HG03521 (cell line): ENCODE measurements around the gene OR5B21.

Experiments
- ATAC-seq: cut with Tn5 transposase; IDR thresholded peaks from one replicate; pipeline ENCODE4 v1.9.1; 2021; ENCODE audit warnings: mild to moderate bottlenecking, moderate library complexity; ENCODE audit not compliant: unreplicated experiment

OR5B21 gene

GRCh38 chr11:58494101-58494500, 13.8 kb downstream of the OR5B21 start:
- no peak for ATAC-seq

GRCh38 chr11:58493676-58494075, 14.2 kb downstream of the OR5B21 start:
- ATAC-seq: no peak

DNA sequence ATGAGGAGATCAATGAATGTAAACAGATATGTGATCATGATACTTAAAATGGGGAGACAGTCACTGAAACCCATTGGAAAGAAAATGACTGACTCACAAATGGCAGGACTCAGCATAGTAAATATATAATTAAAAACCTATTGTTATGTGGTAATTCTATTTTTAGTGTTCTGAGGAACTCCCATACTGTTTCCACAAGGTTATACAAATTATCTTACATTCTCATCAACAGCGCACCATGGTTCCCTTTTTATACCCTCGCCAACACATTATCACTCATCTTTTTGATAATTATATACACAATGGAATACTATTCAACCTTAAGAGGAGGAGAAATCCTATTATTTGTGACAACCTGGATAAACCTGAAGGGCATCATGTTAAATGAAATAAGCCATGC, 17.1 kb downstream of the OR5B21 start:
- ATAC-seq: no peak

DNA sequence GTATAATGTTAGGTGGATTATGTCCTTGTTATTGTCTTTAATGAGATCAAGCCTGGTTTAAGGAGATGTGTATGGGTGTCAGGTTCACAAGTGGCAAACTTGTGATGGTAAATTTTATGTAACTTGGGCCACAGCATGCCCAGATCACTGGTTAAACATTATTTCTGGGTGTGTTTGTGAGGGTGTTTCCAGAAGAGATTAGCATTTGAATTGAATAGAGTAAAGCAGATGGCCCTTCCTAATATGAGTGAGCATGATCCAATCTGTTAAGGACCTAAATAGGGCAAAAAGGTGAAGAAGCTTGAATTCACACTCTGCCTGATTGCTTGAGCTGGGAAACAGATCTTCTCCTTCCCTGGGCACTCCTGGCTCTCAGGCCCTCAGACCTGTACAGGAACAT, 20.7 kb downstream of the OR5B21 start:
- no peak for ATAC-seq

- no peak for ATAC-seq
Observed at GRCh38 chr11:58485961-58486360, 21.9 kb downstream of the OR5B21 start.

DNA sequence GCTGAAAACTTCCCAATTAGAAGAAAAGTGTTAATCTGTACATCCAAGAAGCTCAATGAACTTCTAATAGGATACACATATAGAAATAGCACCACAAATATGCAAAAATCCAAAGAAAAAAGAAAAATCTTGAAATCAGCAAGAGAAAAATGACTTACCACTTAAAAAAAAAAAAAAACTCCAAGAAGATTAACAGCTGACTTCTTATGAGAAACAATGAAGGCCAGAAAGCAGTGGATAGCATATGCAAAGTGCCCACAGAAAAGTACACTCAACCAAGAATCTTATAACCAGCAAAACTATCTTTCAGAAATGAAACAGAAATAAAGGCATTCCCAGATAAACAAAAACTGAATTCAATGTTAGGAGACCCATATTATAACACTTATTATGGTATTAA, 36.0 kb downstream of the OR5B21 start:
- ATAC-seq: no peak

DNA sequence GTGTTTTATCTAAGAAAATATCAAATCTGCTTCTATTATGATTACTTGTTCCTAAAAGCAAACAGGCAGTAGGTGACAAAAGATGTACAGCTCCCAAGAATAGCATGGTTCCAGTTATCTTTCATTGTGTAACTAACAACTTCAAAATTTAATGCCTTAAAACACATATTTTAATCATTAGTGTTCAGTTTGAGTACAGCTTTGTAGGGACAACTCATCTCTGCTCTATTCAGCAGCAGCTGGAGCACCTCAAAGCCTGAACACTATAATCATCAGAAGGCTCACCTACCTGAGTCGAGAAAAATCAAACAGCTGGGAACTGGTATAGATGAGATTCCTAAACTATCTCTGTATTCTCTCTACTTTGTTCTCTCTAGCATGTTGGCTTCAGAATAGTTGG, 41.6 kb downstream of the OR5B21 start:
- ATAC-seq: no peak

GRCh38 chr11:58465690-58466089, 42.2 kb downstream of the OR5B21 start:
- ATAC-seq: no peak
